Measurements from ENCODE around the gene TMEM196. TPM values are rescaled to one million over a fixed set of nuclear protein-coding genes. Genes with fewer than 3 reads are reported as not detected.

The TMEM196 gene
- total RNA-seq (2021): not detected in 2 replicates
- long read RNA-seq: 0 reads

DNA sequence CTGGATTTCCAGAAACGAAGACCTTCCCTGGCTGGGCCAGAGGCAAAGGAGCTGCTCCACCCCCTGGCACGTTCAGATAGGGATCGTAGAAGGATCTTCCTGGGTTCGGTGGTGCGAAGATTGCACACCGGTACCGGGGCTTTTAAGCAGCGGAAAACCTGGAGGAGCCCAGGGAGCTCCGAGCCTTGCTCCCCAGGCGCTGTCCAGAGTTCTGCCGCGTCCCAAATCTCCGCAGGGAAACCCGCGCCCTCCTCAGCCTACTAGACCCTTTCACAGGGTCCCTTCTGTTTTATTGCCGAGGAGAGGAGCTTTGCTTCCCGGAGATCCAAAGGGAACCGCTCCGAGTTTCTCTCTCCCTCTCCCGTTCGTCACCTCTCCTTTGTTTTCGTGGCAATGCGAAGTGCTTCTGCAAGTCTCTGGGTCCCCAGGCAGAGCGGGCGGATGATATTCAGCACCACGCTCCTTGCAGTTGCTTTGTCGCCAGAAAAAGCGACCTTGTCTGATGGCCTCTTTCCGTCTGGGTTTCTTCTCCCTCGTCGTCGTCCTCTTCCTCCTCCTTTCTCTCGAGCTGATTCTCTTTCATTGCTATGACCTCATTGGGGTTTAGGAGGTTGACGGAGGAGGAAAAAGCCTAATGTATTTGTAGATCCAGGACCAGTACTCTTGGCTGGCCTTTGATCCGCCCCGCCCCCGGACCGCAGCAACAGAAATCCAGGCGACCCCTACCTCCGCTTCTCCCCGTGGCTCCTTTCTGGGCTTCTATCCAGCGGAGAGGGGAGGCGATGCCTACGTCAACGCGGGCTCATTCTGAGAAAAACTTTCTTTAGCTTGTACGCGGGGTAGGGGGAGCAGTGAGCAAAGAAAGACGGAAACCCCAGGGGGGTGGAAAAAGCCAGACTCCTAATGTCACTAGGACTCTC is at the start of gene TMEM196:
Gene TMEM196, minus strand, starts transcription at position 777 of the 920 bp plus-strand sequence. CDS start 921 bp downstream, outside the sequence.
- Histone ChIP-seq H3K79me1 (ENCODE audit: insufficient read depth, low read depth, low read length, poor library complexity, severe bottlenecking) (no peaks in the 10 kb centered on the region), H3K4me1 (ENCODE audit: insufficient read depth, low read length) (no peaks in the 10 kb centered on the region; the same call in 1 of the 2 replicates), H4K91ac (ENCODE audit: insufficient read length, low read depth, low read length) (no peak within 1 kb of the TSS), H2BK120ac (ENCODE audit: low read depth, low read length, poor library complexity, severe bottlenecking) (no peak within 1 kb of the TSS), H3K9ac (ENCODE audit: extremely low read depth, insufficient read length, low read length) (no peak within 1 kb of the TSS), H2BK15ac (ENCODE audit: low read depth, low read length) (no peak within 1 kb of the TSS), H2BK12ac (ENCODE audit: insufficient read length, low read depth, low read length) (no peak within 1 kb of the TSS), H3K27me3 (ENCODE audit: insufficient read depth, low read length) (peaks cover 6% of the 10 kb centered on the region; the same call in 1 of the 2 replicates), H2BK20ac (ENCODE audit: low read depth, low read length, poor library complexity, severe bottlenecking) (no peak within 1 kb of the TSS), H2AK5ac (ENCODE audit: insufficient read length, low read length) (no peak within 1 kb of the TSS), H4K20me1 (ENCODE audit: control insufficient read depth, insufficient read depth, insufficient read length) (no peaks in the 10 kb centered on the region), H3K4me2 (ENCODE audit: insufficient read depth, insufficient read length, low read length) (peak within 1 kb of the TSS; percentile 97), H2BK5ac (ENCODE audit: insufficient read length, low read length) (no peak within 1 kb of the TSS), H4K8ac (replicated peaks; ENCODE audit: insufficient read length, low read depth, low read length) (no peak within 1 kb of the TSS), H3K23ac (ENCODE audit: insufficient read length, low read depth, low read length) (no peak within 1 kb of the TSS), H3K23me2 (ENCODE audit: insufficient read length, low read depth, low read length, poor library complexity, severe bottlenecking) (peaks cover 14% of the 10 kb centered on the region), H3K18ac (ENCODE audit: insufficient read length, low read depth, low read length) (no peak within 1 kb of the TSS), H3K79me2 (ENCODE audit: insufficient read depth, low read length) (no peaks in the 10 kb centered on the region), H3K56ac (ENCODE audit: insufficient read length, low read depth, low read length) (no peak within 1 kb of the TSS), H3K27ac (ENCODE audit: insufficient read length, low read depth, low read length) (no peak within 1 kb of the TSS), H3K4ac (ENCODE audit: low read depth, low read length) (no peak within 1 kb of the TSS), H3K14ac (ENCODE audit: insufficient read depth, low read length) (no peak within 1 kb of the TSS; the same call in 1 of the 2 replicates), H3K9me3 (ENCODE audit: control insufficient read depth, low read depth, low read length) (no peaks in the 10 kb centered on the region), H2AFZ (ENCODE audit: low read length) (peak within 1 kb of the TSS; percentile 66), H3T11ph (ENCODE audit: low read length) (no peak within 1 kb of the TSS), H4K5ac (ENCODE audit: insufficient read length, low read depth, low read length) (no peak within 1 kb of the TSS)
- TF ChIP-seq, protein P1, sequence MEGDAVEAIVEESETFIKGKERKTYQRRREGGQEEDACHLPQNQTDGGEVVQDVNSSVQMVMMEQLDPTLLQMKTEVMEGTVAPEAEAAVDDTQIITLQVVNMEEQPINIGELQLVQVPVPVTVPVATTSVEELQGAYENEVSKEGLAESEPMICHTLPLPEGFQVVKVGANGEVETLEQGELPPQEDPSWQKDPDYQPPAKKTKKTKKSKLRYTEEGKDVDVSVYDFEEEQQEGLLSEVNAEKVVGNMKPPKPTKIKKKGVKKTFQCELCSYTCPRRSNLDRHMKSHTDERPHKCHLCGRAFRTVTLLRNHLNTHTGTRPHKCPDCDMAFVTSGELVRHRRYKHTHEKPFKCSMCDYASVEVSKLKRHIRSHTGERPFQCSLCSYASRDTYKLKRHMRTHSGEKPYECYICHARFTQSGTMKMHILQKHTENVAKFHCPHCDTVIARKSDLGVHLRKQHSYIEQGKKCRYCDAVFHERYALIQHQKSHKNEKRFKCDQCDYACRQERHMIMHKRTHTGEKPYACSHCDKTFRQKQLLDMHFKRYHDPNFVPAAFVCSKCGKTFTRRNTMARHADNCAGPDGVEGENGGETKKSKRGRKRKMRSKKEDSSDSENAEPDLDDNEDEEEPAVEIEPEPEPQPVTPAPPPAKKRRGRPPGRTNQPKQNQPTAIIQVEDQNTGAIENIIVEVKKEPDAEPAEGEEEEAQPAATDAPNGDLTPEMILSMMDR (conservative IDR thresholded peaks at IDR 0.05): no peak
- H3K4me1 Mint-ChIP-seq: peaks cover 20 to 23% of the 10 kb centered on the region in 2 experiments
- H3K27ac Mint-ChIP-seq: peak within 1 kb of the TSS in 1 of 3 experiments; percentile 81; a peak in 5 of 7 replicates
- no peaks in the 10 kb centered on the region; a peak in 2 of 5 replicates for H3K9me3 Mint-ChIP-seq
- H3K36me3 Mint-ChIP-seq (ENCODE audit: insufficient read depth in 1 of 3, low read depth in 3 of 3): no peaks in the 10 kb centered on the region
- H3K27me3 Mint-ChIP-seq (ENCODE audit: low read depth): peaks cover 49% of the 10 kb centered on the region
- no CpG with 5 or more reads among the region's 49 CpGs for WGBS (ENCODE audit: extremely low coverage, insufficient read length, low lambda C conversion rate)
- peak within 1 kb of the TSS; percentile 64 to 86 for H3K4me3 Mint-ChIP-seq
- peak; percentile 78 for DNase-seq

Measured in H9 (cell line).